EL (cell line): ENCODE measurements around the gene CEACAM6.
A peak's percentile ranks its signal among the peaks of the same experiment; 100 is the strongest.
"Not testable (repeated sequence)": the region's sequence is repeated elsewhere in the genome, so short reads cannot be mapped to it uniquely, and the experiment has no call there.

Experiments used
- DNase-seq: peaks from one replicate; pipeline ENCODE4 v3.0.0-alpha.2; 2016

The CEACAM6 gene

DNA sequence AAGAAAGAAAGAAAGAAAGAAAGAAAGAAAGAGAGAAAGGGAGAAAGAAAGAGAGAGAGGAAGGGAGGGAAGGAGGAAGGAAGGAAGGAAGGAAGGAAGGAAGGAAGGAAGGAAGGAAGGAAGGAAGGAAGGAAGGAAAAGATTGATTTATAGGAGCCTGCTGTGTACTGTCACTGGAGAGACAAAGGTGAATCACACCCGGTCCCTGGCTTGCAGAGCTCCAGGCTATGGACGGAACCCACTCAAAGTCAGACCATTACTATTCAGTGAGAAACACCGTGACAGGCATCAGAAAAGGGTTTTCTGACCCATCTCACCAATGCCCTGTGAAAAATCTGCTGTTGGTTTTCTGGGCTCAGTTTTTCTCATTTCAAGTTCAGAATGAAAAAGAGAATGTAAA lies 7.3 kb upstream of the CEACAM6 start:
- no peak for DNase-seq

- DNase-seq: not testable (repeated sequence)
These were observed 4.8 kb upstream of the CEACAM6 start for GRCh38 chr19:41750248-41751134.

GRCh38 chr19:41753159-41753558 lies 2.2 kb upstream of the CEACAM6 start:
- peak; percentile 35 for DNase-seq

- DNase-seq: peak; percentile 47
These were observed 1.3 kb upstream of the CEACAM6 start for GRCh38 chr19:41753936-41754529.

- DNase-seq: peak; percentile 9
These were observed 3.5 kb downstream of the CEACAM6 start for GRCh38 chr19:41758846-41759245.

GRCh38 chr19:41767115-41767514 lies 11.8 kb downstream of the CEACAM6 start:
- no peak for DNase-seq

DNA sequence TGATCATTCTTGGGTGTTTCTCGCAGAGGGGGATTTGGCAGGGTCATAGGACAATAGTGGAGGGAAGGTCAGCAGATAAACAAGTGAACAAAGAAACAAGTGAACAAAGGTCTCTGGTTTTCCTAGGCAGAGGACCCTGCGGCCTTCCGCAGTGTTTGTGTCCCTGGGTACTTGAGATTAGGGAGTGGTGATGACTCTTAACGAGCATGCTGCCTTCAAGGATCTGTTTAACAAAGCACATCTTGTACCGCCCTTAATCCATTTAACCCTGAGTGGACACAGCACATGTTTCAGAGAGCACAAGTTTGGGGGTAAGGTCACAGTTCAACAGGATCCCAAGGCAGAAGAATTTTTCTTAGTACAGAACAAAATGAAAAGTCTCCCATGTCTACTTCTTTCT lies 12.8 kb downstream of the CEACAM6 start:
- not testable (repeated sequence) for DNase-seq

GRCh38 chr19:41769608-41770007 lies 14.3 kb downstream of the CEACAM6 start:
- no peak for DNase-seq

DNA sequence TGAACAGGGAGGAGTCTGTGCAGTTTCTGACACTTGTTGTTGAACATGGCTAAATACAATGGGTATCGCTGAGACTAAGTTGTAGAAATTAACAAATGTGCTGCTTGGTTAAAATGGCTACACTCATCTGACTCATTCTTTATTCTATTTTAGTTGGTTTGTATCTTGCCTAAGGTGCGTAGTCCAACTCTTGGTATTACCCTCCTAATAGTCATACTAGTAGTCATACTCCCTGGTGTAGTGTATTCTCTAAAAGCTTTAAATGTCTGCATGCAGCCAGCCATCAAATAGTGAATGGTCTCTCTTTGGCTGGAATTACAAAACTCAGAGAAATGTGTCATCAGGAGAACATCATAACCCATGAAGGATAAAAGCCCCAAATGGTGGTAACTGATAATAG lies 16.1 kb downstream of the CEACAM6 start:
- DNase-seq: no peak

- no peak for DNase-seq
These were observed 19.2 kb downstream of the CEACAM6 start for GRCh38 chr19:41774515-41774980.

GRCh38 chr19:41776700-41777099 lies 21.4 kb downstream of the CEACAM6 start:
- no peak for DNase-seq

GRCh38 chr19:41783612-41784011 lies 28.3 kb downstream of the CEACAM6 start:
- DNase-seq: no peak

- no peak for DNase-seq
These were observed 29.0 kb downstream of the CEACAM6 start for GRCh38 chr19:41784312-41784711.

- no peak for DNase-seq
These were observed 29.4 kb downstream of the CEACAM6 start for GRCh38 chr19:41784743-41785142.

- DNase-seq: peak; percentile 66
These were observed 30.3 kb downstream of the CEACAM6 start for GRCh38 chr19:41785653-41786052.

GRCh38 chr19:41787055-41787454 lies 31.7 kb downstream of the CEACAM6 start:
- no peak for DNase-seq

DNA sequence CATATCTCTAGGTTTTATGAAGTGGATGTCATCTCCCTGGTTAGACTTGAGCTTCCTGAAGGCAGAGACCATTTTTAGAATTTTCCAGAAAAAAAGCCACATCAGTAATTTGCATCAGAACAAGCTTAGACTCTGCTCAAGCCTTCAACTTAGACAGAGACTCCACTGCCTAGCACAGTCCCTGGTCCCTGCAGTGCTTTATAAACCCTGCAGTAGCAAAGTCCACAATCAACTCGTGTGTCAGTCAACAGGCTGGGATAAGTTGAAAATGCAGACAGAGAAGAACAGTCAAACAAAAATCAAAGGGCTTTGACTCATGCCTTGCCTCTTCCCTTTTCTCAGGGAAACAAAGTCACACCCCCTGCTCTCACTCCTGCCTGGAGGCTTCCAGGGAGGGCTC lies 33.2 kb downstream of the CEACAM6 start:
- not testable (repeated sequence) for DNase-seq

DNA sequence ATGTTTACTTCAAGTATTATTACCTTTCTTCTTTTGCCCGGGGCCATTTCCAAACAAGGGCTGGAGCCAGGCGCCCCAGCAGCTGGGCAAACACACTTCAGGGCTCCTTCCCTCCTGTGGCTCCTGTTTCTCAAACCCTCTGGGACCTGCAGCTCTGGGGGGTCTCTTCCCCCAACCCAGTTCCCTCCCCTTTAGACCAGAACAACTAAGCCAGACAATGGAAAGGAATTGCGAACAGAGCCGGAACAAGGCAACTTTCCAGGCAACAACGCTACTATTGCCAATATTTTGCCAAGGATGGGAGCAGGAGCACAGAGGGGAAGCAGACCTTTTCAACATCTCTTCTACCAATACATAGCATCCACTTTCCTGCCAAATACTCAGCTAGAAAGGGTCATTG lies 33.7 kb downstream of the CEACAM6 start:
- not testable (repeated sequence) for DNase-seq

GRCh38 chr19:41792513-41793413 lies 37.4 kb downstream of the CEACAM6 start:
- peak; percentile 32 for DNase-seq

GRCh38 chr19:41793414-41793727 lies 38.0 kb downstream of the CEACAM6 start:
- no peak for DNase-seq

- DNase-seq: peak; percentile 39
These were observed 39.7 kb downstream of the CEACAM6 start for GRCh38 chr19:41795031-41795461.

GRCh38 chr19:41796362-41796761 lies 41.0 kb downstream of the CEACAM6 start, which contains the start of gene CEACAM3:
TSS of gene CEACAM3 (plus strand) at chr19:41796587. CDS start at chr19:41796678, 91 bp downstream.
- DNase-seq: no peak

- DNase-seq: no peak
These were observed 41.6 kb downstream of the CEACAM6 start for GRCh38 chr19:41796901-41797300.
